EL (cell line): Measurements from ENCODE around the gene GARNL3.

ENCODE experiments used
- DNase-seq: peaks from one replicate; pipeline ENCODE4 v3.0.0-alpha.2; 2016

GARNL3 gene

DNA sequence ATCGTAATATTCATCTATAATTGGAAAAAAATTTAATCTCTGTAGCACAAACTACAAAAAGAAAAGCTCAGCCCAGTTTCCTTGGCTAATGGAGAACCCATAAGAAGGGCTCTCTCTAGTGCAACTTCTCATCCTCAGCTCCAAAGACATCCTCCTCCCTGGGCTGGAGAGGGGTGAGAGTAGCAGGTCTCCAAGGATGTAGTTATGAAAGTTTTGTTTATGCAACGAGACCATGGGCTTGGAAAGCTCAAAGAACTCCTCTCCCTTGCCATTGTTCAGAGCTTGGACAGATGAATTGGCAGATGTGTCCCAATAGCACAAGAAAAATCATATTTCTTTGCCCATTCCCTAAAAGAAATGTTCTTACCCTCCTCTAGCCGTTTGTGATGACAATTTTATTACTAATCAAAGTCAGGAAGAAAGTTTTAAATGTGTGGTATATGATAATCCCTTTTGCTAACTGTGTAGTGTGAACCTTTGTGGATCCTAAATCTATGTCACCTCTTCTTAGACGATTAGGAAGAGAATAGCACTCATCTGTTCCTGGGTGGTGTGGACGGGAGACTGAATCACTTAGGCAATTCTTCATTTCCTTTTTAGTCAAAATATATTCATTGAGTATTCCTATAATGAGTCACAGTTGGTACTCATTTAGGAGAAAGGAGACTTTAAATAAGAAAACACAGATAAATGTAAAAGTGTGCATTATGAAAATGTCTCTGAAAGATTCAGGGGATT is 52.2 kb downstream of the GARNL3 start:
- peak; percentile 29 for DNase-seq

DNA sequence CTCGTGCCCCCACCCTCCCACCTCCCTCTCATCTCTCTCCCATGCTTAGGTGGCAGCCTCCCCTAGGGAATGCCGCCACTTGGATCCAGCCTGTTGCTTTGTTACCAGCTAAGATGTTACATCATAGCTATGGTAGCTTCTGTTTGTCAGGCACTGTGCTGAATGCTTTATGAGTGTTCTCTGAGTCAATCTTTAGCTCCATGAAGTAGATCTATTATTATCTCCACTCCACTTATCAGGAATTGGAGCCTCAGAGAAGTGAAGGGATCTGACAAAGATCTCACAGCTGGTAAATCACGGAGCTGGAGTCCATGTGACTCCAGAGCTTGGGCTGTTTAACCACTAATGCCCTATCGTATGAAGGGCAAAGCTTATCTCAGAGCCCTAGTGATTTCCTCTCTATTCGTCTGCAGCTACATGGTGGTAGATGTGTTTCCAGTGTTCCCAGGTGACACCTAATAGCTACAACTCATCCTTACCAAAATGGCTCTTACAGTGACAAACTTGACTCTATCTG is 54.1 kb downstream of the GARNL3 start:
- DNase-seq = peak; percentile 51

DNA sequence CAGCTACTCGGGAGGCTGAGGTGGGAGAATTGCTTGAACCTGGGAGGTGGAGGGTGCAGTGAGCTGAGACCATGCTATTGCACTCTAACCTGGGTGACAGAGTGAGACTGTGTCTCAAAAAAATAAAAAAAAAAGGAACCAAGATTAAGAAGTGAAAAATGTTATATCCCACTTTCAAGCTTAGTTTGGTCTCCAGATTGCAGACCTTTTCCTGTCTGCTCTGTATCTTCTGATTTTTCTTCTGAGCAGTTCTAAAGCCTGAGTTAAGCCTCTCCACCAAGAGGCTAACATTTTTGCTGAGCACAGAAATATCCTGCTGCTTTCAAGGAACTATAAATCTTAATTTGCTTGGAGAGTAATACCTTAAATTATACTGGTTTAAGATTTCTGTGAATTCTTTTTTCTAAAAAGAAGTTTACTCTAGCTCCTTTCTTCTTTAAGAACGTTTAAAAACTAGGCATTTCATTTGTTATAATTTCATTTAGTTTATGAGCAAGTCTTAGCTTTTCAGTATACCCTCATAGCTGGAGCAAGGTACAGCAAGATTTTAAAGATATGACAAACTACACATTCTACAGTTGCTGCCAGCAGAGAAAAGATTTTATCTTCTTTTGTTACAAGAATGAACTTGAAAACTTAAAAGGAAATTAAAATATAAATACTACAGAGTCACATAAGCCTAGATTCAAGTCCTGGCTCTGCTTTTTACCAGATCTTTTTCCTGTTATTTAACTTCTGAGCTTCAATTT is 55.0 kb downstream of the GARNL3 start:
- DNase-seq = no peak

DNA sequence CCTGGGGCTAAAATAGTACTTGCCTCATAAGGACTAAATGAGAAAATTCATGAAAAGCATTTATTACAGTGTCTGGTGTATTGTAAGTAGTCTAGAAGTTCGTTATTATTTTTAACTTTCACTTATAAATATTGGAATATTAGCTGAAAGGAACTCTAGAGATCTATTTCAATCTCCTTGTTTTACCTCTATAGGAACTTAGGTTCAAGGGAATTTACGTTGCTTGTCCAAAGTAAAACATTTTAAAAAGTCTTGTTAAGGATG is 55.5 kb downstream of the GARNL3 start:
- DNase-seq = no peak

DNA sequence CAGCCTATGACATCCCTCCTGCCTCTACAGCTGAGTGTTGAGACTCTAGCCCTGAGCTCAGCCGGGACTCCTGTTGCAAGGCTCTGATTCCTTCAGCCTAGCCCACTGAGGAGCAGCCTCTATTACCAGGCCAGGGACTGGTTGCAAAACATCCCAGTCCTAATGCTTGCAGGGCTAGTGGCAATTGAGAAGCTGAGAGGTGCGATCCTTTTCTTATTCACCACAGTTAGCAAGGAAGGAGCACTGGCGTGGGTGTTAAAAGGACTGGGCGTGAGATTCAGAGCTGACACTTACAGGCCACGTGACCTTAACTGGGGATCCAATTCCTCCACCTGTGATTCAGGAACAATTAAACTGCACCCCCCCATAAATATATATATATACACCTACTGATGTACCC is 58.8 kb downstream of the GARNL3 start:
- no peak for DNase-seq

DNA sequence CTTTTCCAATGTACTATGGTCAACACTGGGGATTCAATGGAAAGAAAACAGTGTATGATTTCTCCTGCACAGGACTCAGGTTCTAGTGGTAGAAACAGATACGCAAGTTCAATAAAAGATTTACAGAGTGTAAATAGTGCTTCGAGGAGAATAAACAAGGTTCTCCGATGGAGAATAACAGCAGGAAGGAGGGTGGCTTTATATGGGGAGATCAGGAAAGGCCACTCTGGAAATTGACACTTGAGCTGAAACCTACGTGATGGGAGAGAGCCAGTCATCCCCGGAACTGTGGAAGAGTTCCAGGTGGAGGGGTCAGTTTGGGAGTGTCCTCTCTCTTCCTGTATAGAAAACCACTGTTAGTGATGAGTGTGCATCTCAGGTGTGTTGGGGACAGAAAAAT is 65.9 kb downstream of the GARNL3 start:
- no peak for DNase-seq

DNA sequence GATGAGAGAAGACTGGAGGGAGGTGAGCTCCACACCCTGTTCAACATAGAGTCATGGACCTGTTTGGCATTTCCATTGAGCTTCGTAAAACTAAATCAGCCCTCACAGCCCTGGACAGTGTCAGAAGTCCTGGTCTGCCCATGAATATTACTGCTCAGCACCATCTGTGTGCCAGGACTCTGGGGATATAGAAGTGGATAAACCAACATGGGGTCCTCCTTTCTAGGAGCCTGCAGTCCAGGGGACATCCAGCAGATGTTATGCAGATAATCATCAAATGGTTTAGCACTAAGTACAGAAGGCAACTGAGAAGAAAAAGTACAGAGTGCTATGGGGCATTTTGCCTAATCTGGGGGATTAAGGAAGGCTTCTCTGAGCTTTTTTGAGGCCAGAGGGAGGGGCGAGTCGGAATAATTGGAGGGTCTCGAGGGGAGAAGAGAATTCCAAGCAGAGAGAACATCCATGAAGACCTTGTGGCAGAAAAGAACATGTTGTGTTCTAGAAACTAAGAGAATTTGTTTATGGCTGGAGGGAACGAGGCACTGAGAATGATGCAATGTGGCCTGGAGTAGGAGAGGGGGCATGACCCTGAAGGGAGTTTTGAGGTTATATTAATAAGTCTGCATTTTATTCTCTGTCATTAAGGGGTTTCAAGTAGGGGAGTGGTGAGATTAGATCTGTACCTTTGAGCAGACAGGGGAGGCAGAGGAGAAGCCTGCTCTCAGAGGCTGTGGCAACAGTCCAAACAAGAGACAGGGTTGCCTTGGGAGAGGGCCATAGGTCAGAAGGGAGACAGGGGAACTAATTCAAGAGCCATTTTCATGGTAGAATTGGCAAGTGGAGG is 68.9 kb downstream of the GARNL3 start:
- no peak for DNase-seq

DNA sequence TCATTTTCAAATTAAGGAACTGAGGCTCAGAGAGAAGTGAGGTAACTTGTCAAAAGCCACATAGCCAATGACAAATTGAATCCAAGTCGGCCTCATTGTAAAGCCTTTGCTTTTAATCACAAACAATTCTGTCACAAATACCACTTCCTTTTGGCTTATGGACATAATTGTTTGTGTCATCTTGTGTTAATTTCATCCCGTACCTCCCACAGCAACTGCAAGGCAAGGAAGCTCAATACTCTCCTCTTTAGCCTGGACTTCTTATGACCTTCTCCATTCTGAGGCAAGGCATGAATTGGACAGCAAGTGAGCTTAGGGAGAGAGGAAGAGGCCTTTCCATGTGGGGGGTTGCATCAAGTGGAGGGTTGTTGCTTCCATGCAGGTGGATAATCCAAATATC is 70.2 kb downstream of the GARNL3 start:
- no peak for DNase-seq

DNA sequence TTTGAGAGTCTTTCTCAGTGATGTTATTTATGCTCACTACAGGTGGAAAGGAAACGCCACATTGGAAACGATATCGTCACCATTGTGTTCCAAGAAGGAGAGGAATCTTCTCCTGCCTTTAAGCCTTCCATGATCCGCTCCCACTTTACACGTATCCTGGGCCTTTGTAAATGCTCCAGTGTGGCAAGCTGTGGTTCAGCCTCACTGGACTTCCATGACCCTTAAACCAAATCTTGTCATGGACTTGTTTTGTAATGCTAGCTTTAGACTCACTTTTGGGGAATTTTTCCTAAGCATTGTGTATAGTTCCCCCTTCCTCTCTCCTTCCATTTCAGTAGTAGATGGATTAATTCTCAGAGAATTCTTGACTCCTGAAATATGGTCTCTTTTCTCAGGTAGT is 71.5 kb downstream of the GARNL3 start:
- DNase-seq = peak; percentile 35

DNA sequence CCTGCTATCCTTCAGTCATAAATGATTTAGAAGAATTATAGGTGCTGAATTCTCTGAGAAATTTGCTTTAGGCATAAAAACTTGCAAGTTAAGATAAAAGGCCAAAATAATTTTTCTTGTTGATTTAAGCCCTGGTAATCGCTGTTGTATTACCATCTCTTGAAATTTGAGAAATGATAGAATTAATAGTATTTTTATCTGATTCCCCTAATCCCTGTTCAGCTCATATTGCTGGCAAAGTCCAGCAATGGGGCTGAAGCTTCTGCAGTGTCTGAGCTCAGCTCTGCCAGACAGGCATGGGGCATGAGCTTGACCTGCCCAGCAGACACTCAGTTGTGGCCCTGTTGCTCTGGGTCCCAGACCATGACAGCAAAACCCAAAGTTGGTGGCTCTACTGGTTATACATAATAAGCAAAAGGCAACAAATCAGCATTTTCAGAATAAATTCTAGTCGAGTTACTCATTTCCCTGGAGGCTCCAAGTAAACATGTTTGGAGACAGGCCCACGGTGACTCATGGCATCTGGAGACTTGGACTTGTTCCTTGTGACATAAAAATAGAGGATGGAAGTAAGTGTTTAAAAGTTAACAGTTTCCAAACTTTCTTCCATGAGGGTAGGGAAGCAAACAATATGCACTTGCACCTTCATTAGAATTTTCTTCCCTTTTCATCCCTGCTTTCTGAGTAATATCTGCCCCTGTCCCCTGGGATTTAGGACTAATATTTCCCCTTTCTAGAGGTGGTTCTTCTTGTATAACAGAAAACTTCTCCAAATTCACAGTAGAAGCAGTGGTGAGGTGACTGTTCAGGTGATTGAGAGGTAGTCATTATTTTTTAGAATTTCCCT is 72.2 kb downstream of the GARNL3 start:
- peak; percentile 97 for DNase-seq

DNA sequence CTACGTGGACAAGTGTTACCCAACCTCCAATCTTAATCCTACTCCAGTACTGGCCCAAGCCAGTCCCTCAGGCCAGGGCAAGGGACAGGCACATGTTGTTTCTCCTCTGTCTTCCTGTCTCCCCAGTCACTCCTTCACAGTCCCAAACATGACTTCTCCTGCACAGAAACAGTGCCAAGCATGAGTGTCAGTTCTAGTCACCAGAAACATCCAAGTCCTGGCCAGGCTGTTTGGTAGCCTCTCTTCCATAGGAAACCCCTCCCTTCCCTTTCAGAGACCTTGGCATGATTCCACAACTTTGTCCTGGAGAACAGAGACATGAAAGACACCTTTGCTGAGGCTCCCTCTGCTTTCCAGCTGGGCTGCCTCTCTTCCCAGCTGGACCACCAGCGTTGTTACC is 76.1 kb downstream of the GARNL3 start:
- no peak for DNase-seq

DNA sequence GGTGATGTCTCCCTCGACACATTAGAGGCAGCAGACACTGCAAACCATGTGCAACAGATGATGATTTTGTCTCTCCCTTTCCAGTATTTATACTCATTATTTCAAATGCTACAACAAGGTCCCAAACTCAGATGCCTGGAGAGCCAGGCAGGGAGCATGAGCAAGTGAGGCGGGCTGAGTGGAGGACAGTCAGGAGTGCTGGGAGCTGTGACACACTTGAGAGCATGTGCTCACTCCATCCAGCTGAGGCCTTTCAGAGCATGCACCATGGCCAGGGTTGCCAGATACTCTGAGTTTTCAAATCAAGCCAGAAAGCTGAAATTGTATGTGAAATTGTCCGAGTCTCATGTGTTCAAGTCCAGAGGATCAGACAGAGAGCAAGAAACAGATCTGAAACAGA is 76.6 kb downstream of the GARNL3 start:
- DNase-seq = no peak

DNA sequence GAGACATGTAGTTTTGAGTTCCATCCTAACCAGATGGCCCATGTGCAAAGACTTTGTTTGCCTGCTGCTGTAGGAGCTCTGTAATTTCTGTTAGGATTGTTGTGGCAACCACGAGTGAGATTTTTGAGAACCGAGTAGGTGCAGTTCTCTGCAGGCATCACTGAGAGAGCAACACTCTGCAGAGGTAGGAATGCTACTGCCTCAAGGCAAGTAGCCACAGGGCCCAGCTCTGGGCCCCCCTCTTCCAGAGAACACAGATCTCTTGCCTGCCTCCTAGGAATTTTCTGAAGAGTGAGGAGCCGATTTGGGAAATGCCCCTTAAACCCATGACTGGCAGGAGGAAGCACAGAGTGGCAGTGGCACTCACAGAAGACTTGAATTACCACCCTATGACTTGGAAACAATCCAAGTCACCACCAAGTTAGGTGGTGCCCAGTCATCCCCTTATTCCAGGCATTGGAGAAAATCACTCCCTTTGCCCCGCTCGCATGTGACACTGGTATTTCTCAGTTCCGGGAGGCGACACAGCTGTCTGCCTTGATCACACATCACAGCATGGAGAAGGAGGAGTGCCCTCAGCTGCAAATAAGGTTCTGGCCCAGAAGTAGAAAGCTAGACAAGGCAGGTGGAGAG is 79.9 kb downstream of the GARNL3 start:
- DNase-seq = peak; percentile 36

DNA sequence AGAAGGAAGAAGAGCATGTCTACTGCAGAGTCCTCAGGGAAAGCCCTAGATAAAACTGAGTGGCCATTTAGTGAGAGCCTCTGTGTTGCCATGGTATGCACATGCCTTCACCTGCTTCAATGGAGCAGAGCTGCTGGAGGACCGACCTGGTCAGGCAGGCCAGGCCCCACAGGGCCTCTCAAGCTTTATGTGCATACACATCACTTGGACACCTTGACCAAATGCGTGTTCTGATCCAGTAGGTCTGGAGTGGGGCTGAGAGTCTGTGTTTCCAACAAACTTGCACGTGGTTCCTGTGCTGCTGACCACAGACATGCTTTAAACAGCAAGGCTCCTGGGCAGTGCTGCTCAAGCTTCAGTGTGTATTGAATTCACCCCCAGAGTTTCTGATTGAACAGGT is 81.0 kb downstream of the GARNL3 start:
- DNase-seq = no peak

DNA sequence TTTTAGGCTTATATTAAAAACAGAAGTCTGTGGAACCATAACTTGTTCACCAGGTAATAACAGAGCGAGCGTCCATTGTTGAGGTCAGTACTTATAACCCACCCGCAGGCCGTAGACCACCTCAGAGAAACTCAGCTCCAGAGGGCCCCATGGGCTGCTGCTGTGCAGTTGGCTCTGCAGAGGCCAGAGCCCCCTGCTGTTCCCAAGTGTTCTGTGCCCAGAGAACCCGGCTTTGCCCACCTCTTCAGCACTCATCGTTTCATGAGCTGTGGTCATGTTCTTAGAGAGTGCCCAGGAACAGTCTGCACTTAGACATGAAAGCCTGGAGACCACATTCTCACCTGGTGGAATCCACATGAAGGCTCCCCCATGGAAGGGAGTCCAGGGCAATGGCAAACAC is 82.0 kb downstream of the GARNL3 start:
- no peak for DNase-seq

DNA sequence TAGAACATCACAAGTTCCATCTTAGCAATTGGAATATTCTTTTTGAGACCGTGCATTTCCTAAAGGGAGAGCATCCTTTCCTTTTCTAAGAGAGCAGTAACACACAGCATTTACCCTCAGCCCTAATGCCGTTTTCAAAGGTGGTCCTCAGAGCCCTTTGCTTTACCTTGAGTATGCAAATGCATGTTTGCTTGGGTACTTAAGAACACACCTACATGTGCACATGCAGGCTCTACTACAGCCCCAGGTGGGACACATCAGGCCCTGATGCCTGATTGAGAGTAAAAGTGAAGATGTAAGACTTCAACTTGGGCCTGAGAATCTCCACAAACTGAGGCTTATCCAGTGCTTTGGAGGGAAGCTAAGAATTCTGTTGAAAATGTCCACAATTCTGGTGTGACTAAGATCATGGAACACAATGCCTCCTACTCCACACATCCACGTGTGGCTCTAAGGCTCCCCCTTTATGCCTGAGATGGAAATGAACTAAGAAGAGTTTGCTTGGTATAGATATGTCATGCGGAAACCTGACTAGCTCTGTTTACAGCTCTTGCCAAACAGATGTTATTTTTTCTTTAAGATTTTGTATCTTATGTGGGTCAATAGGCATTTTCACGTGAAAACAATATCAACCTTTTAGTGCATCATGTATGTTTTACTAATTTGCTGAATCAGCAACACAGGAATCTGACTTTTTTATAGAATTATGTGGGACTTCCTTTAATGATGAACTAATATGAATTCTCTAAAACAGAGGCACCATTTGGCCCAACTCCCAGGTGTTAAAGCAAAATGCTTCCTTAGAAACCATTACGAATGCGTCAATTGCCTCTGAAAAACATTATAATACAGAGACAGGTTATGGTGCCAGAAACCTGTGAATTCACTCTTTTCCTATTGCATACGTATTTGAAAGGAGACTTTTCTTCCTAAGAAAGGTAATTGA is 83.5 kb downstream of the GARNL3 start:
- peak; percentile 55 for DNase-seq

DNA sequence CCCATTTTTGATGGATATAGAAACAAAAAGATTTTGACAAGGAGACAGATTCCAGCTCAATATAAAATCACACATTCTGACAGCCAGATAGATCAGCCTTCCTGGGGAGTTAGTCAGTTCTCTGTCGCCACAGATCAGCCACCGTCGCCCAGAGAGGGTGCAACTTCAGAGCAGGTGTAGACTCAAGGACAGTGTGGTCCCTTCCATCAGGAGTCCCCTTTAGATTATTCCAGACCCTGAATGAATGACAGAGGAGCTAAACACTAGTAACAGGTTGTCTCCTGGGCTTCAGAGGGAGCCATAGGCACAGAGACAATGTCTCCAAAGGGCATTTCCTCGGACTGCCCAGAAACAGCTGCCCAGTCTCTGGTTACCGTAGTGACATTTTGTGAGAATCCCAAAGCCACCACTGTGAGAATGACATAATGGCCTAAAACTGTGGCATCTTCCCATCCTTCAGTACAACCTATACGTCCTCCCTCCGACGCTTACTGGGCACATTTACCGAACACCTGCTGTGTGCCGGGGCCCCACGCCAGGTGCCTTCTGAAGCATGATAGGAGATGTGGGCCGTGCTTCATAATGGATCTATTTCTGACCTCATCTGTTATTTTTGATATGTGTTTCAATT is 85.0 kb downstream of the GARNL3 start:
- no peak for DNase-seq

DNA sequence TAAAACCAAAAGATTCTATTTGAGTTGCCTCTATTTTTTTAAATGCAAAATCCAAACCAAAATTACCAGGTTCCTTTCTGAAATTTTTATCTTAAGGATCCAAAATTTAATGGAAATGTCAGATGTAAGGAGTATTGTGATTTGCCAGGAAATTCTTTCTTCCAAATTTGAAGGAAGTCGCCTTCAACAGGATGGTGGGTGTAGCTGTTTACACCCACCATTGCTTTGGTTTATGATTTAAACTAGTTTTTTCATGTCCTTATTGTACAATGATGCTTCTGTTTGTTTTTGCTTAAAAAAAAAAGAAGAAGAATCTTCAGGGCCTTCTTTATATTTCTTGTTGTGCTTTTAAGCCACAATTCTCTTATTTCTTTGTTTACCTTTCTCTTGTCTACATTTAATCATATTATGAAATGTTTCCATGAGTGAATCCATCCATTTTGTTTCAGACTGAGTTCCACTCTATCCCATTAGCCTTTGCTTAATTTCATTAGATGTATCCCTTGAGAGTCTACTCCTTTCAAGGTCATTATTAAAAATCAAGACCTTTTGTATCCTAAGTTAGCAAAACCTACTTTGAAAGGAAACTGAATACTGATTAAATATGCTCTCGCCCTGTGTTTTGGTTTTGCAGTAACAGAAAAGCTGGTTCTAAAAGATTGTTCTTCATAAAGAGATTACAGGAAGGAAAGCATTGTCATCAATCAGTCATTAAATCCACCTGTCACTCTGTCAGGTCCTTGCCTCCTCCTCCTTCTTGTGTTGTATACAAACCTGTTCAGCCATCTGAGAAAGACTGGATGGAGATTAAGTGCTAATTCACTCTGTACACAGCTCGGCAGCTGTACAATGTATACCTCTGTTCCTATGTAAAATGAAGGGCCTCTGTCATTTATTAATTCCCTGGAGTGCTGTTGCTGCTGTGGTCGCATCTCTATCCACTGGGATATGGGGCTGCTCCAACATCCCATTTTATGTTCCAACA is 86.9 kb downstream of the GARNL3 start:
- DNase-seq = no peak

DNA sequence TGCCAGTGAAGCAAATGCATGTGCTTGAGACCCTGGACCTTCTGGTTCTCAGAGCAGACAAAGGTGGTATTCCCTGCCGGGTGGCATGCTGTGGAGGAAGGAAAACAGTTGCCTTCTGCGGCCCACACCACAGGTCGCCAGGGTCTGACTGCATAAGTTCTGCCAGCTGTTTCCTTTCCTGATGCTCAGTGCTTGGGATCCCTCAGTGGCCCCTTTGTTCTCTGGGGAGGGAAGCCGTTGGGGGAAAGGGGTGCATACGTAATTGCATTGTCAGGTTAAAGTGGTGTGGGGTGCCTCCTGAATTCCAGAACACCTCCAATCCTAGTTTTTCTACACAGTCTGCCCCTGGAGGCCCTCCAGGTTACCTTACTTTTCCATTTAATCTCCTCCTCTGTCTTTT is 89.3 kb downstream of the GARNL3 start:
- no peak for DNase-seq
